Tibial nerve (tissue), 4 donors: Measurements from ENCODE around the gene HOGA1. TPM values are rescaled to one million over a fixed set of nuclear protein-coding genes. Genes with fewer than 3 reads are reported as not detected.

Experiments used
- DNase-seq, 2 donors: peaks; one replicate each; pipeline ENCODE4 v3.0.0-alpha.2; 2019; ENCODE audit warnings: low spot score in 2 of 2
- H3K27ac ChIP-seq, 4 donors: fragments of 200-600 bp; sonication (generic) in 3 of 4; one replicate each; pipeline ENCODE4 v1.5.1; 2017 to 2019; ENCODE audit warnings: mild to moderate bottlenecking in 1 of 4
- H3K27me3 ChIP-seq, 2 donors: fragments of 200-600 bp; sonication (generic) in 1 of 2; one replicate each; pipeline versions ENCODE4 v1.5.1 to v1.6.0; 2017 to 2019
- H3K36me3 ChIP-seq, 3 donors: fragments of 200-600 bp; sonication (generic); one replicate each; pipeline ENCODE4 v1.5.1; 2018 to 2019
- H3K4me1 ChIP-seq, 4 donors: fragments of 200-600 bp; sonication (generic) in 3 of 4; one replicate each; pipeline ENCODE4 v1.5.1; 2017 to 2019
- H3K4me3 ChIP-seq, 4 donors: fragments of 200-600 bp; sonication (generic) in 3 of 4; one replicate each; pipeline ENCODE4 v1.5.1; 2017 to 2019; ENCODE audit warnings: mild to moderate bottlenecking in 1 of 4, moderate library complexity in 1 of 4
- H3K9me3 ChIP-seq, 4 donors: fragments of 200-600 bp; sonication (generic) in 3 of 4; one replicate each; pipeline ENCODE4 v1.5.1; 2017 to 2019
- EP300 ChIP-seq, 2 donors: sonication (generic); formaldehyde crosslinking; IDR thresholded peaks; one replicate each; pipeline ENCODE4 v1.6.1; 2017; ENCODE audit warnings: antibody characterized with exemption in 2 of 2, mild to moderate bottlenecking in 1 of 2
- POLR2A ChIP-seq, 2 donors: fragments of 450-650 bp; IDR thresholded peaks; one replicate each; pipeline ENCODE4 v1.6.1; 2017; ENCODE audit warnings: antibody characterized with exemption in 2 of 2, mild to moderate bottlenecking in 2 of 2, moderate library complexity in 2 of 2
- WGBS, 2 donors: methylation state at CpG; one replicate each; pipeline ENCODE4 v1.1.5; 2018; 5-methylcytosine and 5-hydroxymethylcytosine counted together
- total RNA-seq, 4 donors: library from RNA; depleted of rRNA; stranded (reverse); fragments of >200 nt; gene quantifications; one replicate each; pipeline ENCODE4 v1.1.0, GENCODE V29; 2016
- TF ChIP-seq, protein P1 (sequence below), 5 experiments: fragments of 200-600 bp in 3 of 5; fragments of 450-650 bp in 2 of 5; sonication (generic) in 3 of 5; IDR thresholded peaks; one replicate each; pipeline ENCODE4 v1.5.1; 2016 to 2019; ENCODE audit warnings: antibody characterized with exemption in 5 of 5, mild to moderate bottlenecking in 3 of 5, moderate library complexity in 2 of 5

HOGA1 gene
- total RNA-seq, 4 donors from 2014 or later, result 3.6 to 31.6 (median 25.3) TPM

DNA sequence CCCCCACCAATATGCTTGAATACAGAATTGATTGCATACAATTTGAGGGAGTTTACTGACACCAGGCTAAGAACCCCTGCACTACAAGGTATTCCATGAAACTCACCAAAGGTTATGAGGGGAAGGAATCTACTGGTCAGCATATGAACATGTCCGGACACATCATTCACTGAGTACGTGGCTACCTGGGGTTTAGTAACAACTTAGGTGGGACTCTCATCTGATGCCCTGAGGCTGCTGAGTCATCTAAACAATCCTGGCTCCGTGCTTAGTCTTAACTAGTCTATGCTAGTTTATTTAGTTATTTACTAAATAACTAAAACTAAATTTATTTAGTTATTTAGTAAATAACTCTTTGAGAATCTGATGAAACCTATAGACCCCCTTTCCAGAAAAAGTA, 67.6 kb downstream of the HOGA1 start:
- Histone ChIP-seq H3K27ac (no peak overlapping the region), H3K9me3 (no peaks in the 10 kb centered on the region), H3K27me3 (no peaks in the 10 kb centered on the region), H3K4me1 (peaks cover 0 to 38% (median 14%) of the 10 kb centered on the region in 4 donors), H3K36me3 (peaks cover 4 to 71% (median 15%) of the 10 kb centered on the region in 3 donors), H3K4me3 (no peak overlapping the region)
- TF ChIP-seq POLR2A (IDR thresholded peaks at IDR 0.05), result no peak
- no peak for TF ChIP-seq EP300 (IDR thresholded peaks at IDR 0.05)
- TF ChIP-seq, protein P1, sequence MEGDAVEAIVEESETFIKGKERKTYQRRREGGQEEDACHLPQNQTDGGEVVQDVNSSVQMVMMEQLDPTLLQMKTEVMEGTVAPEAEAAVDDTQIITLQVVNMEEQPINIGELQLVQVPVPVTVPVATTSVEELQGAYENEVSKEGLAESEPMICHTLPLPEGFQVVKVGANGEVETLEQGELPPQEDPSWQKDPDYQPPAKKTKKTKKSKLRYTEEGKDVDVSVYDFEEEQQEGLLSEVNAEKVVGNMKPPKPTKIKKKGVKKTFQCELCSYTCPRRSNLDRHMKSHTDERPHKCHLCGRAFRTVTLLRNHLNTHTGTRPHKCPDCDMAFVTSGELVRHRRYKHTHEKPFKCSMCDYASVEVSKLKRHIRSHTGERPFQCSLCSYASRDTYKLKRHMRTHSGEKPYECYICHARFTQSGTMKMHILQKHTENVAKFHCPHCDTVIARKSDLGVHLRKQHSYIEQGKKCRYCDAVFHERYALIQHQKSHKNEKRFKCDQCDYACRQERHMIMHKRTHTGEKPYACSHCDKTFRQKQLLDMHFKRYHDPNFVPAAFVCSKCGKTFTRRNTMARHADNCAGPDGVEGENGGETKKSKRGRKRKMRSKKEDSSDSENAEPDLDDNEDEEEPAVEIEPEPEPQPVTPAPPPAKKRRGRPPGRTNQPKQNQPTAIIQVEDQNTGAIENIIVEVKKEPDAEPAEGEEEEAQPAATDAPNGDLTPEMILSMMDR (IDR thresholded peaks at IDR 0.05), result no peak
- 90 to 97% methylated on average over 3 of the region's 3 CpGs for WGBS, 2 donors
- DNase-seq, result no peak

DNA sequence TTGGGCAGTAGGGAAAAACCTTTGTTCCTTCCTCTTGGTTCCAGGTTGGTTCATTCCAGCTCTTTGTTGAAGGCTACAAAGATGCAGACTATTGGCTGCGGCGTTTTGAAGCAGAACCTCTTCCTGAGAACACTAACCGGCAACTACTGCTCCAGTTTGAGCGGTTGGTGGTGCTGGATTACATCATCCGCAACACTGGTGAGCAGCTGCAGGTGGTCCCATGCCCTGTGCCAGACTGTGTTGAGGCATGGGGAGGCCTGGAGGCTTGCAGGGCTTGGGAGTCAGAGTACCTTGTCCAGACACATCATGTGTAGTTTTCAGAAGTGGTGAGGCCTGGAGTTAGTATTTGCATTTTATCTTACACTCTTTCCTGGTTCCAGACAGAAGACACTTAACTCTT, 72.6 kb downstream of the HOGA1 start:
- no peak for DNase-seq
- TF ChIP-seq EP300 (IDR thresholded peaks at IDR 0.05), result no peak
- no peak for TF ChIP-seq POLR2A (IDR thresholded peaks at IDR 0.05)
- TF ChIP-seq, protein P1 (IDR thresholded peaks at IDR 0.05), result no peak
- H3K27me3 ChIP-seq, result no peaks in the 10 kb centered on the region
- peaks cover under 1 to 82% (median 6%) of the 10 kb centered on the region in 3 donors for H3K36me3 ChIP-seq
- no peaks in the 10 kb centered on the region for H3K9me3 ChIP-seq
- H3K27ac ChIP-seq, result no peak overlapping the region
- H3K4me1 ChIP-seq, result peaks cover 0 to 7% (median 0%) of the 10 kb centered on the region in 4 donors
- WGBS, 2 donors, result 90 to 93% methylated on average over 5 of the region's 5 CpGs
- H3K4me3 ChIP-seq, result no peak overlapping the region

DNA sequence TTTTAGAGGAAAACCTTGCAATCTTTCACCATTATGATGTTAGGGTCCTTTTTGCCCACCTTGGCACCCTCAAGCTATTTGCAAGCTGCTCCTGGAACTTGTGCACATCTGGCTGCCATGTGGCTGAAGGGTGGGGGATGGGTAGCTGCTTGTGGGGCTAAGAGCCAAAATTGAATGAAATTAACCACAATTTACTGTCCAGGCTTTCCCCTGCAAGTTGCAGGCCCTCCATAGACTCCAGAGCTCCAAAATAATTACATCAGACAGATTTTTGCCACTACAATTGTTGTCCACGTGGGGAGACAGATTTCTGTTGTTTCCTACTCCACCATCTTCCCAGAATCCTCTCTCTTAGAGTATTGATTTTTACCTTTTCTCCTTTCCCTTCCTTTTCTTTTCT, 75.4 kb downstream of the HOGA1 start:
- H3K36me3 ChIP-seq, result peaks cover 0 to 81% (median 6%) of the 10 kb centered on the region in 3 donors
- no peaks in the 10 kb centered on the region for H3K27me3 ChIP-seq
- no peak for DNase-seq
- 50 to 55% methylated on average over 1 of the region's 1 CpG for WGBS, 2 donors
- peaks cover 0 to 3% (median 0%) of the 10 kb centered on the region in 4 donors for H3K4me1 ChIP-seq
- TF ChIP-seq, protein P1 (IDR thresholded peaks at IDR 0.05), result no peak
- TF ChIP-seq EP300 (IDR thresholded peaks at IDR 0.05) (no peak), POLR2A (IDR thresholded peaks at IDR 0.05) (no peak)
- no peak overlapping the region for H3K27ac ChIP-seq
- H3K9me3 ChIP-seq, result no peaks in the 10 kb centered on the region
- no peak overlapping the region for H3K4me3 ChIP-seq

Other genes starting within 250 kb of the HOGA1 start
- gene FRAT2, start 249.7 kb upstream of the HOGA1 start, total RNA-seq, result 10 to 100 TPM; 14.6 to 28.2 (median 23.3) TPM
- 10 to 100 TPM; 14.7 to 50.7 (median 24.4) TPM for gene RRP12, start 183.0 kb upstream of the HOGA1 start, total RNA-seq
- 100 to 1,000 TPM; 142 to 166 (median 155) TPM for gene PGAM1, start 158.2 kb upstream of the HOGA1 start, total RNA-seq
- 10 to 100 TPM; 21.6 to 40.8 (median 33.4) TPM for gene EXOSC1, start 138.4 kb upstream of the HOGA1 start, total RNA-seq
- 10 to 100 TPM; 26.4 to 50.4 (median 36.0) TPM for gene ZDHHC16, start 138.2 kb upstream of the HOGA1 start, total RNA-seq
- gene MMS19, start 86.0 kb upstream of the HOGA1 start, total RNA-seq, result 10 to 100 TPM; 80.4 to 90.2 (median 88.4) TPM
- 10 to 100 TPM in 3 of 4 donors, 1 to 10 TPM in 1; 9.4 to 17.1 (median 16.5) TPM for gene UBTD1, start 85.5 kb upstream of the HOGA1 start, total RNA-seq
- gene ANKRD2, start 11.6 kb upstream of the HOGA1 start, total RNA-seq, result 1 to 10 TPM in 1 of 4 donors, under 1 TPM in 1, not detected in 2; 0.22 to 1.0 TPM
- gene C10orf62, start 5.3 kb downstream of the HOGA1 start, total RNA-seq, result 1 to 10 TPM; 1.1 to 1.7 (median 1.2) TPM
- gene MORN4, start 49.1 kb downstream of the HOGA1 start, total RNA-seq, result 1 to 10 TPM; 3.7 to 8.2 (median 7.1) TPM
- 10 to 100 TPM; 17.0 to 29.1 (median 21.0) TPM for gene PI4K2A, start 56.3 kb downstream of the HOGA1 start, total RNA-seq
- gene AVPI1, start 102.9 kb downstream of the HOGA1 start, total RNA-seq, result 100 to 1,000 TPM; 113 to 253 (median 170) TPM
- 10 to 100 TPM; 28.0 to 45.3 (median 42.2) TPM for gene MARVELD1, start 129.3 kb downstream of the HOGA1 start, total RNA-seq
- 10 to 100 TPM; 33.4 to 46.8 (median 42.7) TPM for gene ZFYVE27, start 152.7 kb downstream of the HOGA1 start, total RNA-seq
- gene SFRP5, start 187.6 kb downstream of the HOGA1 start, total RNA-seq, result 100 to 1,000 TPM; 183 to 530 (median 479) TPM